Naive thymus-derived CD4-positive, alpha-beta T cell (primary cell): ENCODE data around the gene STXBP2. TPM values are rescaled to one million over a fixed set of nuclear protein-coding genes. Genes with fewer than 3 reads are reported as not detected.

Experiments
- ATAC-seq: fragments of 150-1000 bp; cut with Tn5 transposase; 2 replicates; pipeline ENCODE4 v1.10.0; 2021; ENCODE audit warnings: mild to moderate bottlenecking, moderate library complexity
- CTCF ChIA-PET: fragments of 350-600 bp; sonication (Branson Sonifier 250); formaldehyde crosslinking; loops from one replicate; lab custom pipeline; 2021; ENCODE audit warnings: antibody characterized with exemption; lab: Charles Lee
- POLR2A ChIA-PET: fragments of 350-600 bp; sonication (Branson Sonifier 250); formaldehyde crosslinking; loops from one replicate; lab custom pipeline; 2021; ENCODE audit warnings: antibody characterized with exemption, inconsistent platforms; lab: Charles Lee
- DNase-seq, 9 donors: peaks; one replicate each; pipeline versions ENCODE4 v3.0.0 to v3.0.0-alpha.2; 2020 to 2022; ENCODE audit warnings: mixed read lengths in 1 of 9
- H3K27ac ChIP-seq: one replicate; pipeline ENCODE4 v1.7.0; 2013; ENCODE audit warnings: mild to moderate bottlenecking, low read depth, low read length, moderate library complexity
- H3K27me3 ChIP-seq, 2 donors: one replicate each; pipeline ENCODE4 v1.7.0; 2013; ENCODE audit warnings: low read length in 2 of 2, mild to moderate bottlenecking in 2 of 2, moderate library complexity in 2 of 2; ENCODE audit not compliant: control insufficient read depth in 2 of 2, insufficient read depth in 2 of 2
- H3K36me3 ChIP-seq, 3 experiments: 1 replicate in 2 of 3; 2 replicates in 1 of 3; pipeline ENCODE4 v1.7.0; 2013; ENCODE audit warnings: low read length in 3 of 3, mild to moderate bottlenecking in 3 of 3, moderate library complexity in 1 of 3; ENCODE audit not compliant: insufficient read depth in 3 of 3, control insufficient read depth in 2 of 3
- H3K4me1 ChIP-seq, 2 donors: one replicate each; pipeline ENCODE4 v1.7.0; 2013; ENCODE audit warnings: low read length in 2 of 2, mild to moderate bottlenecking in 2 of 2, moderate library complexity in 1 of 2; ENCODE audit not compliant: control insufficient read depth in 2 of 2, insufficient read depth in 2 of 2
- H3K4me3 ChIP-seq: 2 replicates; pipeline ENCODE4 v1.7.0; 2013; ENCODE audit warnings: mild to moderate bottlenecking, low read length
- H3K9me3 ChIP-seq, 3 experiments: 1 replicate in 2 of 3; 2 replicates in 1 of 3; pipeline ENCODE4 v1.7.0; 2013; ENCODE audit warnings: low read length in 3 of 3; ENCODE audit not compliant: control insufficient read depth in 2 of 3
- H3K27ac Mint-ChIP-seq, 9 donors: one replicate each; pipeline ENCODE4 v1.8.0; 2020 to 2022; ENCODE audit warnings: mixed read lengths in 9 of 9, mild to moderate bottlenecking in 8 of 9, moderate library complexity in 5 of 9, inconsistent platforms in 2 of 9
- H3K27me3 Mint-ChIP-seq, 5 donors: one replicate each; pipeline ENCODE4 v1.8.0; 2021 to 2022; ENCODE audit warnings: mixed read lengths in 5 of 5, mild to moderate bottlenecking in 1 of 5
- H3K36me3 Mint-ChIP-seq, 5 donors: one replicate each; pipeline ENCODE4 v1.8.0; 2020 to 2022; ENCODE audit warnings: mixed read lengths in 5 of 5, mild to moderate bottlenecking in 3 of 5, inconsistent platforms in 1 of 5
- H3K4me1 Mint-ChIP-seq, 7 donors: one replicate each; pipeline ENCODE4 v1.8.0; 2020 to 2022; ENCODE audit warnings: mixed read lengths in 7 of 7, mild to moderate bottlenecking in 3 of 7, inconsistent platforms in 1 of 7
- H3K4me3 Mint-ChIP-seq, 10 donors: one replicate each; pipeline ENCODE4 v1.8.0; 2020 to 2022; ENCODE audit warnings: mild to moderate bottlenecking in 10 of 10, mixed read lengths in 10 of 10, moderate library complexity in 6 of 10, inconsistent platforms in 2 of 10
- H3K9me3 Mint-ChIP-seq, 11 donors: one replicate each; pipeline ENCODE4 v1.8.0; 2020 to 2022; ENCODE audit warnings: mixed read lengths in 11 of 11, mild to moderate bottlenecking in 4 of 11, inconsistent platforms in 1 of 11, moderate library complexity in 1 of 11
- intact Hi-C, 2 donors: fragments of 100-400 bp; cut with micrococcal nuclease; formaldehyde crosslinking; loops; one replicate each; pipeline ENCODE4 v1.15.1; 2023
- polyA plus RNA-seq, 2 donors: library from polyadenylated mRNA; unstranded; fragments of 300-500 nt; fragmentation: Illumina TruSeq; gene quantifications; one replicate each; pipeline ENCODE4 v1.2.3, GENCODE V29; 2021
- total RNA-seq, 6 experiments: library from RNA in 5 of 6; stranded (reverse) in 5 of 6; gene quantifications; 1 replicate in 5 of 6; 2 replicates in 1 of 6; pipeline ENCODE4 v1.2.3 and lab custom pipeline; 2021 to 2026

The STXBP2 gene
- total and polyA plus RNA-seq, 7 experiments from 2014 or later: 52.8 to 411 (median 176) TPM

GRCh38 chr19:7625763-7626372 lies 11.0 kb upstream of the STXBP2 start:
- ChIA-PET POLR2A (interaction anchor here (1.4 kb wide), 1 partner anchor 10 kb away, joined by 4 read pairs; no protein-coding TSS in a partner anchor), CTCF (no interaction called here)
- DNase-seq (no peak), ATAC-seq (no peak)
- no peak overlapping the region for H3K4me3 Mint-ChIP-seq
- Histone ChIP-seq H3K4me3 (no peak overlapping the region), H3K36me3 (peaks cover 12 to 75% (median 30%) of the 10 kb centered on the region in 3 experiments), H3K27me3 (no peaks in the 10 kb centered on the region), H3K4me1 (peaks cover 18 to 20% of the 10 kb centered on the region in 2 donors), H3K27ac (no peak overlapping the region), H3K9me3 (no peaks in the 10 kb centered on the region)
- intact Hi-C loops: loop anchor here (5.0 kb wide), 2 partner anchors 296 to 381 kb away; partner anchors contain the start of genes ELAVL1 (in 1 of the 2) and SNAPC2 (in 1 of the 2)
- H3K27me3 Mint-ChIP-seq: no peaks in the 10 kb centered on the region
- no peak overlapping the region for H3K27ac Mint-ChIP-seq
- H3K36me3 Mint-ChIP-seq: peaks cover 9 to 28% (median 17%) of the 10 kb centered on the region in 5 donors
- H3K4me1 Mint-ChIP-seq: peaks cover 25 to 41% (median 37%) of the 10 kb centered on the region in 7 donors
- H3K9me3 Mint-ChIP-seq: peaks cover 0 to 3% (median 0%) of the 10 kb centered on the region in 11 donors

DNA sequence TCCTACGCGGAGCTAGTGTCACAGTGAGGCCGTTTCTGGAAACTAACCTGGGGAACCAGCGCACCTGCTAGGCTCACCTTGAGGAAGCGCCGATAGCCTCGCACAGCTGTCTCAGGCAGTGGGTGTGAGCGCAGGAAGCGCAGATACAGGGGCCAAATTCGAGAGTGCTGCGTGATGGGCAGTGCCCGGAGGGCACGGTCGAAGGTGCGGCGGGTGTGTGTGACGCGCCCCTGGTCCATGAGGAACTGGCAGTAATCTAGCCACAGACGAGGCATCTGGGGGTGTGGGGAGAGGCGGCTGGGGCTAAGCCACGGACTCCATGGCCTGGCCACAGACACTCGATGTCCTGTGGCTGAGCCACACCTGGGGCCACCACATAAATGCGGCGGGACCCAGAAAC lies 9.7 kb upstream of the STXBP2 start:
- peak overlapping the region in 5 of 10 donors; percentile 30 to 100 (median 57) for H3K4me3 Mint-ChIP-seq
- intact Hi-C loops: loop anchor here (5.0 kb wide), 2 partner anchors 295 to 380 kb away; partner anchors contain the start of genes ELAVL1 (in 1 of the 2) and SNAPC2 (in 1 of the 2)
- ChIA-PET CTCF (no interaction called here), POLR2A (interaction anchor here (1.0 kb wide), 1 partner anchor 12 kb away, joined by 3 read pairs; no protein-coding TSS in a partner anchor)
- DNase-seq (no peak), ATAC-seq (no peak)
- no peak overlapping the region for H3K4me3 ChIP-seq
- H3K27ac Mint-ChIP-seq: peak overlapping the region in 2 of 9 donors; percentile 47 to 51
- H3K27me3 Mint-ChIP-seq: no peaks in the 10 kb centered on the region
- H3K27ac ChIP-seq: no peak overlapping the region
- H3K36me3 ChIP-seq: peaks cover 9 to 68% (median 23%) of the 10 kb centered on the region in 3 experiments
- peaks cover 5 to 23% (median 11%) of the 10 kb centered on the region in 5 donors for H3K36me3 Mint-ChIP-seq
- H3K4me1 Mint-ChIP-seq: peaks cover 25 to 53% (median 38%) of the 10 kb centered on the region in 7 donors
- no peaks in the 10 kb centered on the region for H3K9me3 ChIP-seq
- no peaks in the 10 kb centered on the region for H3K27me3 ChIP-seq
- H3K4me1 ChIP-seq: peaks cover 19 to 21% of the 10 kb centered on the region in 2 donors
- peaks cover 0 to 3% (median 0%) of the 10 kb centered on the region in 11 donors for H3K9me3 Mint-ChIP-seq

DNA sequence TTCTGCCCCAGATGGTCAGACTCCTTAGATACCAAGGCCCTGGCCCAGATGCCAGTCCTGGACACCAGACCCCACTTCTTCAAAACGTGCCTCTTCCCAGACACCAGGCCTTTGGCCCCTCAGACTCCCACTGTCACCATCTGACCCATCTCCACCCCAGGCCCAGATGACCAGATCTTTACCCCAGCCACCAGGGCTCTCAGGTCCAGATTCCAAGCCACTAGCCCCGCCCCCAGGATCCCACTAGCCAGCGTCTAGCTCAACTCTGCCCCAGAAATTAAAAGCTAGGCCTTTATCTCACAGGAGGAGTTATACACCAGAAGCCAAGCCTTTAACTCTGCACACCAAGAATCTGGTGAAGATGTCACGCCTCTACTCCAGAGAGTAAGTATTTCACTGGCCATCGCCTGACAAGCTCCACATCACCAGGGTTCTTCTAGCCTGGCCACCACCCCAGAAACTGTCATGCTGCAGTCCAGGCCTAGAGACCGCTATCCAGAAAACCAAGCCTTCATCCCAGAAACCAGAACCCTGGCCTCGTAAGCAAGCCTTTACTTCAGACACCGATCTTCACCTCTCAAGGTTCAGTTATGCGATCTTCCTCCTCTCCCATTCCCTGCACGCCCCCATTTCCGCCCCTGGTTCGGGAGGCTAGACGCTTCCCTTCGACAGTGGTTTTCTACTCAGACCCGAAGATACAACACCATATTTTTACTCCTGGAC lies 8.2 kb upstream of the STXBP2 start:
- Histone ChIP-seq H3K36me3 (peaks cover 0 to 60% (median 11%) of the 10 kb centered on the region in 3 experiments), H3K9me3 (no peaks in the 10 kb centered on the region), H3K27me3 (no peaks in the 10 kb centered on the region), H3K4me1 (peaks cover 19 to 21% of the 10 kb centered on the region in 2 donors), H3K4me3 (peak overlapping the region; percentile 89), H3K27ac (peak overlapping the region; percentile 92)
- no peak for ATAC-seq
- intact Hi-C loops: loop anchor here (1.0 to 5.0 kb wide), 10 partner anchors 9 to 379 kb away; partner anchors contain the start of genes MAP2K7 (in 2 of the 2), PNPLA6 (in 2 of the 2), SNAPC2 (in 2 of the 2) and STXBP2 (in 2 of the 2)
- Mint-ChIP-seq H3K4me1 (peaks cover 25 to 53% (median 38%) of the 10 kb centered on the region in 7 donors), H3K9me3 (peaks cover 0 to 3% (median 0%) of the 10 kb centered on the region in 11 donors), H3K27ac (peak overlapping the region; percentile 96 to 100 (median 99)), H3K36me3 (peaks cover 0 to 14% (median 6%) of the 10 kb centered on the region in 5 donors), H3K27me3 (no peaks in the 10 kb centered on the region), H3K4me3 (peak overlapping the region; percentile 87 to 100 (median 98))
- ChIA-PET POLR2A (interaction anchor here (0.5 to 2.5 kb wide), 11 partner anchors 10 to 788 kb away, joined by 3 to 15 read pairs (median 6); partner anchors contain the start of genes ARHGEF18, MCOLN1, TIMM44 and TRAPPC5), CTCF (interaction anchor here (1.5 kb wide), 1 partner anchor 172 kb away, joined by 3 read pairs; no protein-coding TSS in a partner anchor)
- no peak for DNase-seq

DNA sequence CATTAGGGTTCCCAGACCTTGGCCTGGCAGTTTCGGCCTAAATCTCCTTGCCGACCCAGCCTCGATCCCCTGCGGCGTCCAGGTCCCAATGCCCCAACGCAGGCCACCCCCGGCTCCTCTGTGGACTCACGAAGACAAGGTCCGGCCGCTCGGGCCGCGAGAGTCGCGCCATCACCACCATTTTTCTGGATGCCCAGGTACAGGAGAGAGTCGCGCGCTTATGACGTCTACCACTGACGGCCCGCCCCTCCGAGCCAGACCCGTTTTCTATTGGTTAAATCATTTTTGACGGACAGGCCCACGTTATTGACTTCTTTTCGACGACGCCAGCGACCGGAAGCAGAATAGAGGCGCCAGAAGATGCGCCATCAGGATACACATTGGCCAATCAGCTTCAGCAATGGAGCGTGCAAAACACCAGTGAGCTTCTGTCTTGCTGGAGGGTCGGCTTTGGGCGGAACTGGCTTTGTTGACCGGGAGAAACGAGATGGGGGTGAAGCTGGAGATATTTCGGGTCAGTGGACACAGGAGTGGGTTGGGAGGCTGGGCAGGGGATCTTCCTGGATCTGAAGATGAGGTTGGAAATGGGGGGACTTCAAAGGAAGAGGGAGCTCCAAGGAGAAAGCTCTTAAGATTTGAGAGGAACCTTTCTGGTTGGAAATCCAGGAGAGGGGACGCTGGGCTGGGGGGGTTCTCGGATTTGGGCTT lies 7.4 kb upstream of the STXBP2 start, which contains the start of the genes PET100 and XAB2:
PET100 (plus strand) TSS at position 447 of the 708 bp plus-strand sequence; CDS start at position 488, 41 bp downstream.
XAB2 (minus strand) TSS at position 199 of the 708 bp plus-strand sequence; CDS start at position 181, 18 bp downstream.
- no peaks in the 10 kb centered on the region for H3K27me3 Mint-ChIP-seq
- DNase-seq (peak; percentile 81 to 97 (median 95)), ATAC-seq (peak; percentile 97)
- Histone ChIP-seq H3K27ac (peak within 1 kb of the TSS; percentile 92), H3K4me1 (peaks cover 19 to 21% of the 10 kb centered on the region in 2 donors), H3K9me3 (no peaks in the 10 kb centered on the region), H3K36me3 (peaks cover 0 to 53% (median 11%) of the 10 kb centered on the region in 3 experiments), H3K4me3 (peak within 1 kb of the TSS; percentile 89), H3K27me3 (no peaks in the 10 kb centered on the region)
- peaks cover 0 to 3% (median 0%) of the 10 kb centered on the region in 11 donors for H3K9me3 Mint-ChIP-seq
- H3K4me3 Mint-ChIP-seq: peak within 1 kb of the TSS; percentile 87 to 100 (median 98)
- H3K36me3 Mint-ChIP-seq: peaks cover 0 to 14% (median 6%) of the 10 kb centered on the region in 5 donors
- intact Hi-C loops: loop anchor here (1.0 to 5.0 kb wide), 10 partner anchors 8 to 378 kb away; partner anchors contain the start of genes MAP2K7 (in 2 of the 2), PNPLA6 (in 2 of the 2), SNAPC2 (in 2 of the 2) and STXBP2 (in 2 of the 2)
- CTCF ChIA-PET: interaction anchor here (1.5 kb wide), 1 partner anchor 171 kb away, joined by 3 read pairs; no protein-coding TSS in a partner anchor
- peaks cover 25 to 57% (median 38%) of the 10 kb centered on the region in 7 donors for H3K4me1 Mint-ChIP-seq
- POLR2A ChIA-PET: interaction anchor here (0.6 to 2.5 kb wide), 20 partner anchors 9 to 1205 kb away, joined by 3 to 15 read pairs (median 4); partner anchors contain the start of genes ARHGEF18, KHSRP, MCOLN1 and TIMM44
- peak within 1 kb of the TSS; percentile 96 to 100 (median 99) for H3K27ac Mint-ChIP-seq

GRCh38 chr19:7631577-7631976 lies 5.3 kb upstream of the STXBP2 start:
- no peaks in the 10 kb centered on the region for H3K9me3 ChIP-seq
- no peaks in the 10 kb centered on the region for H3K27me3 Mint-ChIP-seq
- intact Hi-C loops: no loop called here
- DNase-seq: no peak
- H3K27ac Mint-ChIP-seq: peak overlapping the region in 2 of 9 donors; percentile 9 to 43
- H3K27ac ChIP-seq: no peak overlapping the region
- H3K27me3 ChIP-seq: no peaks in the 10 kb centered on the region
- CTCF ChIA-PET: interaction anchor here (0.6 kb wide), 1 partner anchor 251 kb away, joined by 3 read pairs; no protein-coding TSS in a partner anchor
- H3K4me1 ChIP-seq: peaks cover 29% of the 10 kb centered on the region in 2 donors
- peaks cover 0 to 32% (median 6%) of the 10 kb centered on the region in 3 experiments for H3K36me3 ChIP-seq
- peaks cover 0 to 3% (median 0%) of the 10 kb centered on the region in 11 donors for H3K9me3 Mint-ChIP-seq
- peaks cover 32 to 70% (median 49%) of the 10 kb centered on the region in 7 donors for H3K4me1 Mint-ChIP-seq
- no peak for ATAC-seq
- no peak overlapping the region for H3K4me3 ChIP-seq
- peaks cover 0 to 14% (median 6%) of the 10 kb centered on the region in 5 donors for H3K36me3 Mint-ChIP-seq
- H3K4me3 Mint-ChIP-seq: peak overlapping the region in 5 of 10 donors; percentile 19 to 69 (median 21)
- POLR2A ChIA-PET: interaction anchor here (1.0 to 1.1 kb wide), 2 partner anchors 9 to 11 kb away, joined by 3 to 5 read pairs; no protein-coding TSS in a partner anchor
